Breast epithelium (tissue), 3 donors: ENCODE data around the gene KCTD16.

Experiments
- CTCF ChIP-seq, 3 donors: fragments of 450-650 bp; IDR thresholded peaks; one replicate each; pipeline ENCODE4 v1.5.1; 2016 to 2017; ENCODE audit warnings: antibody characterized with exemption in 3 of 3, mild to moderate bottlenecking in 3 of 3, moderate library complexity in 3 of 3
- POLR2A ChIP-seq: fragments of 450-650 bp; IDR thresholded peaks from one replicate; pipeline ENCODE4 v1.6.1; 2016; ENCODE audit warnings: antibody characterized with exemption, mild to moderate bottlenecking, moderate library complexity
- POLR2AphosphoS5 ChIP-seq, 3 donors: sonication (generic); formaldehyde crosslinking; IDR thresholded peaks; one replicate each; pipeline ENCODE4 v1.6.1; 2017; ENCODE audit warnings: antibody characterized with exemption in 3 of 3

- TF ChIP-seq CTCF (IDR thresholded peaks at IDR 0.05) (no peak), POLR2A (no peak), POLR2AphosphoS5 (IDR thresholded peaks at IDR 0.05) (no peak)
Observed at GRCh38 chr5:144365885-144366284, 195.2 kb downstream of the KCTD16 start.
